HG03066 (cell line): ENCODE measurements around the gene ACP4.
"Not testable (repeated sequence)": the region's sequence is repeated elsewhere in the genome, so short reads cannot be mapped to it uniquely, and the experiment has no call there.

Experiments used
- ATAC-seq: cut with Tn5 transposase; IDR thresholded peaks from one replicate; pipeline ENCODE4 v1.9.1; 2021; ENCODE audit warnings: low read depth; ENCODE audit not compliant: unreplicated experiment

Gene ACP4

GRCh38 chr19:50796634-50797428 is 6.6 kb downstream of the ACP4 start:
- no peak for ATAC-seq

DNA sequence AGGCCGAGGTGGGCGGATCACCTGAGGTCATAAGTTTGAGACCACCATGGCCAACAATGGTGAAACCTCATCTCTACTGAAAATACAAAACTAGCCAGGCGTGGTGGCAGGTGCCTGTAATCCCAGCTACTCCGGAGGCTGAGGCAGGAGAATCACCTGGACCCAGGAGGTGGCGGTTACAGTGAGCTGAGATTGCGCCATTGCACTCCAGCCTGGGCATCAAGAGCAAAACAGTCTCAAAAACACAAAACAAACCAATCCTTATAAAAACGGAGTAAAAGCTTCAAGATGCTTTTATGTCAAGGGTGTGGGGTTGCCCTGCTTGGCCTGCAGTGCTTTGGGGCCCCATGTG is 7.2 kb downstream of the ACP4 start:
- no peak for ATAC-seq

DNA sequence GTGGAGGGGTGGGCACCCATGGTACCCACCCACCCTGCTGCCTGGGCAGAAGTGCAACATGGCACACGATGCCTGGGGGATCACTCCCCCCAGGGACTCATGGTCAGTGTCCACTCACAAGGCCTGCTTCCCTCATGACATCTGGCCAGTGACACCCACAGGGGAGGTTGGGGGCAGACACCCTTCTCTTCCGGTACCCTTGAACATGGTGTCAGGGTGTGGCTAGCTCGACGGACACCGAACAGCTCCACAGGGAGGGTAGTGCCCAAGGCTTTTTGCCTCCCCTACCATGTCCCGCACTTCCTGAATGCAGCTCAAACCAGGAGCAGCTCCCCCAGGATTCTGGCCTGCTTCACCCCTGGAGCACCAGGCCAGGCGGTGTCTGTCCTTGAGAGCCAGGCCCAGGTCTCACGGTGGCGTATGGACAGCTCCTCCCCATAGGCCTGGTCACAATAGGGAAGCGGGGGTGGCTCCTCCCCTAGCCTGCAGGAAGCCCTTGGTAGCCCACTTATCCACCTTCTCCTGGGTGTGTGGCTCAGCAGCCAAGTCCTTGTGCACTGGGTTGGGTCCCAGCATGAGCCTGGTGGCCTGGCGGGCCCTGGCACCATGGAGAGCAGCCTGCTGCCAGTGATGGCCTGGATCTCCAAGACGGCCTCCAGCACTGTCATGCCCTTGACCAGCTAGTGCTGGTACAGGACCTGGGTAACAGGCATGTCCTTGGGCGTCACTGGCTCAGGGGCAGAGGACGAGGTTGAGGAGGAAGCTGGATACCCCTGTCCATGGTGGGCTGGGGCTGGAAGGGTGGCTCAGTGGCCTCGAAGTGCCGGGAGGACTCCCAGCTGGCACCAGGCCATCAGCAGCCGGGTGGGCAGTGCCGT is 7.8 kb downstream of the ACP4 start:
- ATAC-seq, result no peak

GRCh38 chr19:50798659-50799546 is 8.7 kb downstream of the ACP4 start:
- no peak for ATAC-seq

GRCh38 chr19:50799547-50799851 is 9.3 kb downstream of the ACP4 start:
- no peak for ATAC-seq

DNA sequence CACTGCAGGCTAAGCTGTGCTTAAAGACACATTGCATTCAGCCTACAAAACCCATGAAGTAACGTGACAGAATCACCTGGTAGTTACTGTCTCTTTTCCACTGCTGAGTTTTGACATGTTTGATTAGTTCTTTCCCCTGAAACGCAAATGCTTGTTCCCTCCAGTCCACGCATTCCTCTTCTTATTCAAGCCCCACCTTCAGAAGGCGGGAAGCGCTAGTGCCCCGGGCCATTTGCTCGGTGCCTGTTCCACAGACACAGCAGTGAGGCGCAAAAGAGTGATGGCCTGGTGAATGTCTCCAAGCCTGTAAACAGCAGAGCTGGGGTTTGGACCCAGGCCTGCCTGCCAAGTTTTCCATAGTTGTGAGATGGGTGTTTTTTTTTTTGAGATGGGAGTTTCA is 10.9 kb downstream of the ACP4 start:
- ATAC-seq, result no peak

- ATAC-seq, result no peak
Observed at GRCh38 chr19:50803633-50804419, 13.6 kb downstream of the ACP4 start.

- ATAC-seq, result peak; percentile 91
Observed at GRCh38 chr19:50804420-50805272, 14.4 kb downstream of the ACP4 start.

- no peak for ATAC-seq
Observed at GRCh38 chr19:50808856-50809255, 18.6 kb downstream of the ACP4 start.

DNA sequence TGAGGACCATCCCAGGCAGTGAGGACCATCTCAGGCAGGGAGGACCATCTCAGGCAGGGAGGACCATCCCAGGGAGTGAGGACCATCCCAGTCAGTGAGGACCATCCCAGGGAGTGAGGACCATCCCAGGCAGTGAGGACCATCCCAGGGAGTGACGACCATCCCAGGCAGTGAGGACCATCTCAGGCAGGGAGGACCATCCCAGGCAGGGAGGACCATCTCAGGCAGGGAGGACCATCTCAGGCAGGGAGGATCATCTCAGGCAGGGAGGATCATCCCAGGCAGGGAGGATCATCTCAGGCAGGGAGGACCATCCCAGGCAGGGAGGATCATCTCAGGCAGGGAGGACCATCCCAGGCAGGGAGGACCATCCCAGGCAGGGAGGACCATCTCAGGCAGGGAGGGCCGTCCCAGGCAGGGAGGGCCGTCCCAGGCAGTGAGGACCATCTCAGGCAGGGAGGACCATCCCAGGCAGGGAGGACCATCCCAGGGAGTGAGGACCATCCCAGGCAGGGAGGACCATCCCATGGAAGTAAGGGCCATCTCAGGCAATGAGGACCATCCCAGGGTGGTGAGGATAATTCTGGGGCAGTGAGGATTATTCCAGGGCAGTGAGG is 21.5 kb downstream of the ACP4 start:
- not testable (repeated sequence) for ATAC-seq

DNA sequence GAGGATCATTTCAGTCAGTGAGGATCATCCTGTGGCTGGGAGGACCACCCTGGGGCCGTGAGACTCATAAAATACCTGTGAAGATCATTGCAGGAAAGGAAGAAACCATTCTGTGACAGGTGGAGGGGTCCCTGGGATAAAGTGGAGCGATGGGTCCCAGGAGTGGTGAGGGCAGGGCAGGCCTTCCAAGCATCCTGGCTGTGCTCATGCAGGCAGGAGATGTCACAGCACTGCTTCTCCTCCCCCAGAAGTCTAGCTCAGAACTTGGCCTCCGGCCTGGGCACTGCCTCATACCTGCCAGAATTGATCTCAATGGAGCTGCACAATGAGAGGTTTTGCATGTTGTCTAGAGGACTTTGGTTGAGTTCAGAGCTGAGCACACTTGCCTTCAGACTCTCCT is 22.3 kb downstream of the ACP4 start:
- no peak for ATAC-seq

GRCh38 chr19:50814883-50815282 is 24.7 kb downstream of the ACP4 start:
- ATAC-seq, result no peak

DNA sequence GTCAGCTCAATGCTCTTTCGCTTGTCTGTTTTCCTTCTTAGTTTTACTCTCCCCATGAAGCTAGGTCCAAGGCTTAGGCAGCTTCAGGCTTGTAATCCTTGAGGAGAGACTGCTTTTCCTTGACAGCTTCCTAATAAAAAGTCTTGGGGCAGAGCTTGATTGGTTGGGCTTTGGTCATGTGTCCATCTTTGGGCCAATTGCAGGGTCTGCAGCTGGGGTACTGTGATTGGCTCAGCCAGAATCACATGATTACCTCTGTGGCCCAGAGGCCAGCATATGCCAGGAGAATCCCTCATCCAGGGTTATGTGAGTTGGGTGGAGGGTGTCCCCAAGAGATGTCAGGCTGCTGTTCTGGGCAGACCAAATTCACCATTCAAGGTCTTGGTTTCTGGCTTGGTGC is 25.2 kb downstream of the ACP4 start:
- no peak for ATAC-seq

DNA sequence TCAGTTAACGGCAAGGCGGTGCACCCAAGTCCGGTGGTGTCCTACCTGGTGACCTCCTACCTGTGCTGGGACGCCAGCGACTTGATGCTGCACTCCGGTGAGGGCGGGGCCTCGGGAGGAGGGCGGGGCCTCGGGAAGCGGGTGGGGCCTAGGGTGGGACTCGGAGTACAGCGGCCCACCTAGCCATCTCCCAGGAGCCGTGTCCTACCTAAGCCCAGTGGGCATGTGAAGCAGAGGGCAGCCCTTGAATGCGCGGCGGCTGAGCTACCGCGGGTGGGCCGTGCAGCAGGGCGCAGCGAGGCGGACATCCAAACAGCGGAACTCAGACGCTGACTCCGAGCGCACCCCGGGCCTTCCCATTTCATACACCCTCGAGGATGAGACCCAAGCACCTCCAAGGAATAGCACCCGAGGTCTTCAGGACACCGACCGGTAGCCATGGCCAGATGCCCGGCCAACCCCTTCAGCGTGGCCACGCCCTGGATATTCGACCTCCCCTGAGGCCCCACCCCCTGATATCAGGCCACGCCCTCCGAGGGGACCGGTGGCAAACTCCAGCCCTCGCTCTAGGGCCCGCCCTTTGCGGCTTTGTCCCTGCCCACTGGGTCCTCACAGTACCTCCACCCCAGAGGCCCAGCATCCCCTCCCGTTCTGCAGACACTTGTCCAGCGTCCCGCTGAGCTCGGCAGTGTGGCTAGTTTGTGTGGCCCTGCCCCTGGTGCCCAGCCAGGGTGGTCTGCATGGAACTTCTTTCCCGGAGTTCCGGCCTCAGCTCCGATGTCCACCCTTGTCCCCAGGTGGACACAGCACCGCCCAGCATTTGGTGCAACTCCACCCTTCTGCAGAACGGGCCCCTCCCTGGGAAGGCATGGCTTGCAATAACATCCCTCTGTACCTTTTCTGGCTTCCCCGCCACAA is 28.0 kb downstream of the ACP4 start:
- peak; percentile 60 for ATAC-seq

GRCh38 chr19:50818859-50819472 is 28.8 kb downstream of the ACP4 start:
- no peak for ATAC-seq

GRCh38 chr19:50819636-50820035 is 29.4 kb downstream of the ACP4 start:
- no peak for ATAC-seq

DNA sequence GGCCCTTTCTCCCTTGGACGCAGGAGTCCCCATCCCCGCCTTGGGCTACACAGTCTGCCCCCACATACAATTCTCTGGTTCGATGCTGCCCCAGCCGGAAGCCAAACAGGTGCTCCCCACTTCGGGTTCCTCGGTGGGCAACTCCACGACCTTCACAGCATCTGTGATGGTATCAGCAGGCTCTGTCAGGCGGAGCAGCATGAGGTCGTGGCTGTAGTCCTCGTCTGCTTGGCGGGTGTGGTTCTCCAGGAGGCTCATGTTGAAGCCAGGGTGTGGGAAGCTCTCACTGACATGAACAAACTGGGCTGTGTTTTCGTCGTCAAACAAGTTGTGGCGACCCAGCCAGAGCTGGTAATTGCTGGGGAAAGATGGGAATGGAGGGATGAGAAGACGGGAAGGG is 29.9 kb downstream of the ACP4 start:
- no peak for ATAC-seq
